Erythroblast (primary cell): ENCODE measurements around the gene NCS1.

ENCODE experiments used
- GATA1 ChIP-seq: IDR thresholded peaks from 2 replicates; pipeline ENCODE4 v1.6.1; 2011; ENCODE audit warnings: low read depth, mild to moderate bottlenecking, control low read depth, low read length, moderate library complexity
- POLR2A ChIP-seq: IDR thresholded peaks from 2 replicates; pipeline ENCODE4 v1.6.1; 2011; ENCODE audit warnings: mild to moderate bottlenecking, low read length

- TF ChIP-seq POLR2A (no peak), GATA1 (no peak)
These were observed 45.6 kb downstream of the NCS1 start for GRCh38 chr9:130217838-130218237.
